ENCODE measurements around the gene CFAP46.
A peak's percentile ranks its signal among the peaks of the same experiment; 100 is the strongest.

CFAP46 gene

GRCh38 chr10:132942101-132943057, at the start of gene CFAP46:
Gene CFAP46, minus strand, starts transcription at chr10:132942570. Its CDS starts 86 bp downstream, at chr10:132942484.
- Histone ChIP-seq H3K27me3 (ENCODE audit: control insufficient read depth, insufficient read depth, low read length) (no peaks in the 10 kb centered on the region), H3K4me3 (ENCODE audit: low read depth, low read length) (peak within 1 kb of the TSS; percentile 66), H3K36me3 (ENCODE audit: control insufficient read depth, insufficient read depth, low read length) (no peaks in the 10 kb centered on the region), H3K27ac (ENCODE audit: low read depth, low read length) (no peak within 1 kb of the TSS), H3K4me1 (ENCODE audit: control insufficient read depth, insufficient read depth, low read length) (no peaks in the 10 kb centered on the region), H3K9ac (ENCODE audit: low read depth, low read length) (no peak within 1 kb of the TSS), H3K9me3 (ENCODE audit: control insufficient read depth, insufficient read depth, low read length) (no peaks in the 10 kb centered on the region)

- H3K4me1 ChIP-seq (ENCODE audit: control insufficient read depth, insufficient read depth, low read length): no peaks in the 10 kb centered on the region
- no peaks in the 10 kb centered on the region for H3K27me3 ChIP-seq (ENCODE audit: control insufficient read depth, insufficient read depth, low read length)
Measured at GRCh38 chr10:132991706-132992432, 49.5 kb upstream of the CFAP46 start.

GRCh38 chr10:132990684-132991545, 48.5 kb upstream of the CFAP46 start:
- H3K9me3 ChIP-seq (ENCODE audit: control insufficient read depth, insufficient read depth, low read length): no peaks in the 10 kb centered on the region
- H3K36me3 ChIP-seq (ENCODE audit: control insufficient read depth, insufficient read depth, low read length): no peaks in the 10 kb centered on the region
- H3K4me3 ChIP-seq (ENCODE audit: low read depth, low read length): no peak overlapping the region
- no peak overlapping the region for H3K9ac ChIP-seq (ENCODE audit: low read depth, low read length)
- H3K27me3 ChIP-seq (ENCODE audit: control insufficient read depth, insufficient read depth, low read length): no peaks in the 10 kb centered on the region
- no peaks in the 10 kb centered on the region for H3K4me1 ChIP-seq (ENCODE audit: control insufficient read depth, insufficient read depth, low read length)
- no peak overlapping the region for H3K27ac ChIP-seq (ENCODE audit: low read depth, low read length)

More at GRCh38 chr10:132991706-132992432, 49.5 kb upstream of the CFAP46 start:
- Histone ChIP-seq H3K4me3 (ENCODE audit: low read depth, low read length) (no peak overlapping the region), H3K27ac (ENCODE audit: low read depth, low read length) (no peak overlapping the region), H3K9me3 (ENCODE audit: control insufficient read depth, insufficient read depth, low read length) (no peaks in the 10 kb centered on the region), H3K36me3 (ENCODE audit: control insufficient read depth, insufficient read depth, low read length) (no peaks in the 10 kb centered on the region), H3K9ac (ENCODE audit: low read depth, low read length) (no peak overlapping the region)

- Histone ChIP-seq H3K9me3 (ENCODE audit: control insufficient read depth, insufficient read depth, low read length) (no peaks in the 10 kb centered on the region), H3K9ac (ENCODE audit: low read depth, low read length) (no peak overlapping the region), H3K4me3 (ENCODE audit: low read depth, low read length) (no peak overlapping the region), H3K4me1 (ENCODE audit: control insufficient read depth, insufficient read depth, low read length) (no peaks in the 10 kb centered on the region; the same call in 1 of the 2 replicates), H3K36me3 (ENCODE audit: control insufficient read depth, insufficient read depth, low read length) (no peaks in the 10 kb centered on the region), H3K27ac (ENCODE audit: low read depth, low read length) (no peak overlapping the region), H3K27me3 (ENCODE audit: control insufficient read depth, insufficient read depth, low read length) (no peaks in the 10 kb centered on the region)
Measured at GRCh38 chr10:132989476-132990415, 47.4 kb upstream of the CFAP46 start.

GRCh38 chr10:132988988-132989387, 46.6 kb upstream of the CFAP46 start:
- Histone ChIP-seq H3K9me3 (ENCODE audit: control insufficient read depth, insufficient read depth, low read length) (no peaks in the 10 kb centered on the region), H3K4me3 (ENCODE audit: low read depth, low read length) (no peak overlapping the region), H3K27ac (ENCODE audit: low read depth, low read length) (no peak overlapping the region), H3K4me1 (ENCODE audit: control insufficient read depth, insufficient read depth, low read length) (no peaks in the 10 kb centered on the region; the same call in 1 of the 2 replicates), H3K9ac (ENCODE audit: low read depth, low read length) (no peak overlapping the region), H3K36me3 (ENCODE audit: control insufficient read depth, insufficient read depth, low read length) (no peaks in the 10 kb centered on the region), H3K27me3 (ENCODE audit: control insufficient read depth, insufficient read depth, low read length) (no peaks in the 10 kb centered on the region)

GRCh38 chr10:132987671-132988571, 45.6 kb upstream of the CFAP46 start:
- no peaks in the 10 kb centered on the region for H3K36me3 ChIP-seq (ENCODE audit: control insufficient read depth, insufficient read depth, low read length)
- H3K4me3 ChIP-seq (ENCODE audit: low read depth, low read length): no peak overlapping the region

GRCh38 chr10:132986978-132987377, 44.6 kb upstream of the CFAP46 start:
- Histone ChIP-seq H3K4me1 (ENCODE audit: control insufficient read depth, insufficient read depth, low read length) (no peaks in the 10 kb centered on the region; the same call in 1 of the 2 replicates), H3K27ac (ENCODE audit: low read depth, low read length) (no peak overlapping the region), H3K4me3 (ENCODE audit: low read depth, low read length) (no peak overlapping the region), H3K36me3 (ENCODE audit: control insufficient read depth, insufficient read depth, low read length) (no peaks in the 10 kb centered on the region), H3K27me3 (ENCODE audit: control insufficient read depth, insufficient read depth, low read length) (no peaks in the 10 kb centered on the region), H3K9me3 (ENCODE audit: control insufficient read depth, insufficient read depth, low read length) (no peaks in the 10 kb centered on the region), H3K9ac (ENCODE audit: low read depth, low read length) (no peak overlapping the region)

More at GRCh38 chr10:132987671-132988571, 45.6 kb upstream of the CFAP46 start:
- H3K4me1 ChIP-seq (ENCODE audit: control insufficient read depth, insufficient read depth, low read length): no peaks in the 10 kb centered on the region; the same call in 1 of the 2 replicates
- H3K9ac ChIP-seq (ENCODE audit: low read depth, low read length): no peak overlapping the region
- H3K9me3 ChIP-seq (ENCODE audit: control insufficient read depth, insufficient read depth, low read length): no peaks in the 10 kb centered on the region
- no peak overlapping the region for H3K27ac ChIP-seq (ENCODE audit: low read depth, low read length)
- no peaks in the 10 kb centered on the region for H3K27me3 ChIP-seq (ENCODE audit: control insufficient read depth, insufficient read depth, low read length)

- H3K4me1 ChIP-seq (ENCODE audit: control insufficient read depth, insufficient read depth, low read length): no peaks in the 10 kb centered on the region; the same call in 1 of the 2 replicates
- no peaks in the 10 kb centered on the region for H3K9me3 ChIP-seq (ENCODE audit: control insufficient read depth, insufficient read depth, low read length)
- no peaks in the 10 kb centered on the region for H3K27me3 ChIP-seq (ENCODE audit: control insufficient read depth, insufficient read depth, low read length)
- H3K9ac ChIP-seq (ENCODE audit: low read depth, low read length): no peak overlapping the region
- no peaks in the 10 kb centered on the region for H3K36me3 ChIP-seq (ENCODE audit: control insufficient read depth, insufficient read depth, low read length)
- H3K27ac ChIP-seq (ENCODE audit: low read depth, low read length): no peak overlapping the region
- no peak overlapping the region for H3K4me3 ChIP-seq (ENCODE audit: low read depth, low read length)
Measured at GRCh38 chr10:132986576-132986975, 44.2 kb upstream of the CFAP46 start.

GRCh38 chr10:132986076-132986475, 43.7 kb upstream of the CFAP46 start:
- Histone ChIP-seq H3K4me3 (ENCODE audit: low read depth, low read length) (no peak overlapping the region), H3K9ac (ENCODE audit: low read depth, low read length) (no peak overlapping the region), H3K9me3 (ENCODE audit: control insufficient read depth, insufficient read depth, low read length) (no peaks in the 10 kb centered on the region), H3K4me1 (ENCODE audit: control insufficient read depth, insufficient read depth, low read length) (no peaks in the 10 kb centered on the region; the same call in 1 of the 2 replicates), H3K36me3 (ENCODE audit: control insufficient read depth, insufficient read depth, low read length) (no peaks in the 10 kb centered on the region), H3K27ac (ENCODE audit: low read depth, low read length) (no peak overlapping the region), H3K27me3 (ENCODE audit: control insufficient read depth, insufficient read depth, low read length) (no peaks in the 10 kb centered on the region)
